Aorta (tissue), 5 donors: ENCODE data around the gene GSTA4. TPM values are rescaled to one million over a fixed set of nuclear protein-coding genes. Genes with fewer than 3 reads are reported as not detected.
"Not testable (repeated sequence)": the region's sequence is repeated elsewhere in the genome, so short reads cannot be mapped to it uniquely, and the experiment has no call there.

ENCODE experiments used
- ATAC-seq: fragments of 200-7000 bp; cut with Tn5 transposase; one replicate; pipeline ENCODE4 v1.9.1; 2022; ENCODE audit warnings: moderate library complexity; ENCODE audit not compliant: low FRiP score
- DNase-seq, 2 donors: peaks; one replicate each; pipeline ENCODE4 v3.0.0-alpha.2; 2020
- H3K27ac ChIP-seq, 2 donors: one replicate each; pipeline ENCODE4 v1.5.1; 2013; ENCODE audit warnings: low read length in 2 of 2, mild to moderate bottlenecking in 2 of 2, moderate library complexity in 2 of 2, control low read depth in 1 of 2, inconsistent platforms in 1 of 2, low read depth in 1 of 2
- H3K27me3 ChIP-seq, 2 donors: one replicate each; pipeline ENCODE4 v1.6.1; 2013; ENCODE audit warnings: control low read depth in 1 of 2, low read length in 1 of 2, mild to moderate bottlenecking in 1 of 2, moderate library complexity in 1 of 2; ENCODE audit not compliant: insufficient read depth in 2 of 2, control insufficient read depth in 1 of 2
- H3K36me3 ChIP-seq, 2 donors: one replicate each; pipeline ENCODE4 v1.6.1; 2013; ENCODE audit warnings: control low read depth in 1 of 2, low read length in 1 of 2, mild to moderate bottlenecking in 1 of 2; ENCODE audit not compliant: insufficient read depth in 2 of 2, control insufficient read depth in 1 of 2
- H3K4me1 ChIP-seq, 2 donors: one replicate each; pipeline ENCODE4 v1.6.1; 2013; ENCODE audit warnings: low read length in 2 of 2, control low read depth in 1 of 2, mild to moderate bottlenecking in 1 of 2, moderate library complexity in 1 of 2; ENCODE audit not compliant: insufficient read depth in 2 of 2, control insufficient read depth in 1 of 2
- H3K4me3 ChIP-seq, 2 donors: one replicate each; pipeline ENCODE4 v1.5.1; 2013; ENCODE audit warnings: low read length in 2 of 2, control low read depth in 1 of 2, mild to moderate bottlenecking in 1 of 2
- H3K9me3 ChIP-seq: one replicate; pipeline ENCODE4 v1.6.1; 2013; ENCODE audit warnings: mild to moderate bottlenecking, low read length; ENCODE audit not compliant: control insufficient read depth
- WGBS, 2 donors: extraction: QIAGEN DNeasy Blood & Tissue Kit; methylation state at CpG; one replicate each; pipeline ENCODE4 v1.1.7; 2013; 5-methylcytosine and 5-hydroxymethylcytosine counted together
- intact Hi-C, 2 donors: fragments of 100-400 bp; cut with DNase I; formaldehyde crosslinking; loops; one replicate each; pipeline versions ENCODE4 v1.14.2 to v1.15.0; 2022
- polyA plus RNA-seq, 2 donors: library from polyadenylated mRNA; stranded (reverse); fragments of 200-250 nt; gene quantifications; one replicate each; pipeline ENCODE4 v1.2.3, GENCODE V29; 2013
- total RNA-seq, 2 donors: library from RNA; stranded (reverse); fragmentation: NEBNext Ultra II Directional; extraction: Animal tissue kit (Norgen Biotek cat#: 25700); gene quantifications; one replicate each; pipeline ENCODE4 v1.2.1, GENCODE V29; 2021
- donor health status: healthy with polysubstance abuse.
- donor health status: Bipolar disorder and iron deficiency.
- donor health status: DM: no; HTN: no; CAD: no.
- donor health status: DM: no; HTN: no; CAD: no.
- donor health status: DM: yes; HTN: yes; CAD: no.

Gene GSTA4
- total and polyA plus RNA-seq, 4 donors, result 18.8 to 31.9 (median 20.0) TPM

GRCh38 chr6:53009056-53009455 lies 14.0 kb upstream of the GSTA4 start:
- H3K4me1 ChIP-seq, result peaks cover 0 to 2% of the 10 kb centered on the region in 2 donors
- H3K27me3 ChIP-seq, result no peaks in the 10 kb centered on the region
- 35 to 37% methylated on average over 2 of the region's 2 CpGs for WGBS, 2 donors
- intact Hi-C loops, result no loop called here
- H3K36me3 ChIP-seq, result peaks cover 0 to 18% of the 10 kb centered on the region in 2 donors
- no peaks in the 10 kb centered on the region for H3K9me3 ChIP-seq
- H3K27ac ChIP-seq, result no peak overlapping the region
- no peak overlapping the region for H3K4me3 ChIP-seq
- ATAC-seq (no peak), DNase-seq (no peak)

DNA sequence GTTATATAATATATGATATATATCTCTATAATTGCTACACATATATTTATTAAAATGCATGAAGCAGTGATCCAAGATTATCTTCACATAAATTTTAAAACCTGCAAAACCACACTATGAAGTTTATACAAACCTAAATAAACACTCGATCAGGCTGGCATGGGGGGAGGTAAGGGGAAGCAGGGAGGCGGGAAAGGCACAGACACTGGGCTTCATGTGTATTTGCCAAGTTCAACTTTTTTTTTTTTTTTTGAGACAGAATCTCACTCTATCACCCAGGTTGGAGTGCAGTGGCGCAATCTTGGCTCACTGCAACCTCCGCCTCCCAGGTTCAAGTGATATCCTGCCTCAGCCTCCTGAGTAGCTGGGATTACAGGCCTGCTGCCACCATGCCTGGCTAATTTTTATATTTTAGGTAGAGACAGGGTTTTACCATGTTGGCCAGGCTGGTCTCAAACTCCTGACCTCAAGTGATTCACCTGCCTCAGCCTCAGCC lies 13.2 kb upstream of the GSTA4 start:
- H3K4me1 ChIP-seq, intact Hi-C loops, DNase-seq, ATAC-seq, H3K9me3 ChIP-seq, H3K27me3 ChIP-seq, H3K27ac ChIP-seq, H3K4me3 ChIP-seq: not testable (repeated sequence)
- WGBS, 2 donors, result 95% methylated on average over 4 of the region's 4 CpGs
- H3K36me3 ChIP-seq, result peaks cover under 1 to 18% of the 10 kb centered on the region in 2 donors

- peaks cover 3 to 13% of the 10 kb centered on the region in 2 donors for H3K36me3 ChIP-seq
- DNase-seq (no peak), ATAC-seq (no peak)
- WGBS, 2 donors, result 75 to 77% methylated on average over 2 of the region's 2 CpGs
- no peaks in the 10 kb centered on the region for H3K27me3 ChIP-seq
- H3K4me1 ChIP-seq, result no peaks in the 10 kb centered on the region
- no peak overlapping the region for H3K4me3 ChIP-seq
- intact Hi-C loops, result no loop called here
- H3K9me3 ChIP-seq, result no peaks in the 10 kb centered on the region
- no peak overlapping the region for H3K27ac ChIP-seq
These were observed 10.7 kb upstream of the GSTA4 start for GRCh38 chr6:53005663-53006250.

DNA sequence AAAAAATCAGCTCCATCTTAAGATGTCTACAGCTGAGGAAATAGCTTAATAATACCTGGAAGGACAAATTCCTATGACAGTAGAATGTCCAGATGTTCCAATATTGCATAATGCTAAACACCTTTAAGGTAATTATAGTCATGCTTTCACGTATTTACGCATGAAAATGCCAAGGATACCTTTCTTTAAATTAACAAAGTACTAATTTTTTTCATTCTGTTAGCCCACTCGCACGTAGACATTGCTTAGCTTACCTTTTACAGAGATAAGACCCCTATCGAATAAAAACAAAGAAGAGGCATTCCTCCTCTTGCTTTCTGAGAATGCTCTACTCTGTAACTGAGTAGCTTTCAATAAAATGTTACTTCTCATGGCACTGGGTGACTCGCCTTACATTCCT lies 4.4 kb upstream of the GSTA4 start:
- intact Hi-C loops, result loop anchor here (5.0 to 10.0 kb wide), 4 partner anchors 335 to 577 kb away; partner anchors contain the start of gene EFHC1 (in 2 of the 2)
- no peaks in the 10 kb centered on the region for H3K27me3 ChIP-seq
- ATAC-seq (no peak), DNase-seq (no peak)
- peaks cover 0 to 3% of the 10 kb centered on the region in 2 donors for H3K36me3 ChIP-seq
- 81 to 90% methylated on average over 6 of the region's 6 CpGs for WGBS, 2 donors
- no peaks in the 10 kb centered on the region for H3K9me3 ChIP-seq
- no peak overlapping the region for H3K27ac ChIP-seq
- H3K4me3 ChIP-seq, result no peak overlapping the region
- H3K4me1 ChIP-seq, result no peaks in the 10 kb centered on the region

GRCh38 chr6:52998603-52999002 lies 3.5 kb upstream of the GSTA4 start:
- DNase-seq, result no peak
- WGBS, 2 donors, result 88 to 89% methylated on average over 4 of the region's 4 CpGs
- Histone ChIP-seq H3K36me3 (peaks cover 0 to 3% of the 10 kb centered on the region in 2 donors), H3K27ac (no peak overlapping the region), H3K4me3 (no peak overlapping the region), H3K27me3 (no peaks in the 10 kb centered on the region), H3K4me1 (no peaks in the 10 kb centered on the region), H3K9me3 (no peaks in the 10 kb centered on the region)
- intact Hi-C loops, result loop anchor here (5.0 to 10.0 kb wide), 4 partner anchors 334 to 576 kb away; partner anchors contain the start of gene EFHC1 (in 2 of the 2)
- ATAC-seq, result no peak

- Histone ChIP-seq H3K27ac (peak overlapping the region in 1 of 2 donors; percentile 45), H3K4me1 (no peaks in the 10 kb centered on the region), H3K36me3 (no peaks in the 10 kb centered on the region), H3K27me3 (no peaks in the 10 kb centered on the region), H3K9me3 (no peaks in the 10 kb centered on the region), H3K4me3 (no peak overlapping the region)
- intact Hi-C loops, result loop anchor here (2.0 to 10.0 kb wide), 5 partner anchors 47 to 574 kb away; partner anchors contain the start of gene EFHC1 (in 2 of the 2)
- WGBS, 2 donors, result 16 to 18% methylated on average over 21 of the region's 21 CpGs
- peak in 1 of 2 donors; percentile 57 for DNase-seq
- no peak for ATAC-seq
These were observed 995 bp upstream of the GSTA4 start for GRCh38 chr6:52995913-52996645.

GRCh38 chr6:52994839-52995088 lies 320 bp downstream of the GSTA4 start:
- 1% methylated on average over 13 of the region's 13 CpGs for WGBS, 2 donors
- peak overlapping the region; percentile 72 to 97 for H3K4me3 ChIP-seq
- H3K9me3 ChIP-seq, result no peaks in the 10 kb centered on the region
- H3K27me3 ChIP-seq, result no peaks in the 10 kb centered on the region
- ATAC-seq (peak; percentile 59), DNase-seq (peak; percentile 59 to 79)
- H3K27ac ChIP-seq, result peak overlapping the region; percentile 85 to 97
- intact Hi-C loops, result loop anchor here (1.0 to 10.0 kb wide), 7 partner anchors 48 to 572 kb away; partner anchors contain the start of gene EFHC1 (in 2 of the 2)
- H3K36me3 ChIP-seq, result no peaks in the 10 kb centered on the region
- no peaks in the 10 kb centered on the region for H3K4me1 ChIP-seq

GRCh38 chr6:52994031-52994838 lies 849 bp downstream of the GSTA4 start:
- peak overlapping the region; percentile 72 to 97 for H3K4me3 ChIP-seq
- H3K9me3 ChIP-seq, result no peaks in the 10 kb centered on the region
- WGBS, 2 donors, result 1 to 3% methylated on average over 32 of the region's 32 CpGs
- peaks cover 0 to 3% of the 10 kb centered on the region in 2 donors for H3K36me3 ChIP-seq
- no peak for ATAC-seq
- no peak for DNase-seq
- peak overlapping the region; percentile 94 to 97 for H3K27ac ChIP-seq
- H3K4me1 ChIP-seq, result no peaks in the 10 kb centered on the region
- no peaks in the 10 kb centered on the region for H3K27me3 ChIP-seq
- intact Hi-C loops, result loop anchor here (1.0 to 10.0 kb wide), 6 partner anchors 49 to 569 kb away; partner anchors contain the start of gene EFHC1 (in 1 of the 2)
